ENCODE results near the gene EP400. TPM values are rescaled to one million over a fixed set of nuclear protein-coding genes. Genes with fewer than 3 reads are reported as not detected.
A peak's percentile ranks its signal among the peaks of the same experiment; 100 is the strongest.

EP400 gene
- total and polyA plus RNA-seq, 2 of the 8 experiments (the other 6 are each of a cell fraction or from before 2014, with no cell fraction given) = 13.1 to 69.7 TPM

DNA sequence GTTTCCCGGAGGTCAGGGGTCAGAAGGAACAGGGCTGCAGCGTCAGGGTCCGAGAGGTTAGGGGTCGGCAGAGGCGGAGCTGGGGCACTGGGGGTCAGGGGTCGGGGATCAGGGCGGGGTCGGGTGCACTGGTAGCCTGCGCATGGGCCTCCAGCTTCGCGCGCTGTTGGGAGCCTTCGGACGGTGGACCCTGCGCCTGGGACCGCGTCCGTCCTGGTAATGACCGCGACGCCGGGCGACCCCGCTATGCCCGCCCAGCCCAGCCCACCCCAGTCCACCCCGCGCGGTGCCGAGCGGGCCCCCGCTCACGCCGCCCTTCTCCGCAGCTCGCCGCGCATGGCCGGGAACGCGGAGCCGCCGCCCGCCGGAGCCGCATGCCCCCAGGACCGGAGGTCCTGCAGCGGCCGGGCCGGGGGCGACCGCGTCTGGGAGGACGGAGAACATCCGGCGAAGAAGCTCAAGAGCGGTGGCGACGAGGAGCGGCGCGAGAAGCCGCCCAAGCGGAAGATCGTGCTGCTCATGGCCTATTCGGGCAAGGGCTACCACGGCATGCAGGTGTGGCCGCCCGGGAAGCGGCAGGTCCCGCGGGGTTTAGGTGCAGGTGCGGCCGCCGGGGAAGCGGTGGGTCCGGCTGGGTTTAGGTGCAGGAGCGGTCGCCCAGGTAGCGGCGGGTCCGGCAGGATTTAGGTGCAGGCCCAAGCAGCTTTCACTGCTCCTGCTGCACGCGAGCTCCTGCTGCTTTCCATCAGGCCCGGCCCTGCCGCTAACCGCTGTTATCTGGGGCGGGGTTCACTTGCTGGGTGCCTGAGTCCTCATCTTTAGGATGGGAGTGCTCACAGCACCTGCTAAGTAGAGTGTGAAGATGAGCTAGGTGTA is 19.9 kb upstream of the EP400 start (continued):
- TF ChIP-seq POLR2AphosphoS5 (IDR thresholded peaks at IDR 0.05; ENCODE audit: low read depth, low read length) (no peak), CTBP2 (IDR thresholded peaks at IDR 0.05; ENCODE audit: borderline replicate concordance, insufficient read depth, insufficient read length, low read length) (no peak), NRF1 (IDR thresholded peaks at IDR 0.05; ENCODE audit: low read depth, low read length) (no peak), PHF8 (conservative IDR thresholded peaks at IDR 0.05; ENCODE audit: low read depth, low read length) (peak; percentile 31; the same call in 1 of the 2 replicates), EZH2 (IDR thresholded peaks at IDR 0.05; ENCODE audit: low read depth, low read length, severe bottlenecking) (no peak), RBBP5 (IDR thresholded peaks at IDR 0.05; ENCODE audit: borderline replicate concordance, low read depth, low read length) (peak; percentile 32; the same call in 1 of the 2 replicates), BACH1 (IDR thresholded peaks at IDR 0.05; ENCODE audit: low read length) (no peak), EGR1 (IDR thresholded peaks at IDR 0.05; ENCODE audit: borderline replicate concordance, low read depth, low read length) (no peak), TCF12 (IDR thresholded peaks at IDR 0.05; ENCODE audit: low read depth, low read length) (no peak), POLR2A (IDR thresholded peaks at IDR 0.05; ENCODE audit: control extremely low read depth in 1 of 2, low read depth in 2 of 2, low read length in 2 of 2) (peak in 1 of 2 experiments; percentile 13; a peak in 1 of 3 replicates), KDM1A (IDR thresholded peaks at IDR 0.05; ENCODE audit: borderline replicate concordance, low read length) (no peak)
- TF ChIP-seq, protein P1, sequence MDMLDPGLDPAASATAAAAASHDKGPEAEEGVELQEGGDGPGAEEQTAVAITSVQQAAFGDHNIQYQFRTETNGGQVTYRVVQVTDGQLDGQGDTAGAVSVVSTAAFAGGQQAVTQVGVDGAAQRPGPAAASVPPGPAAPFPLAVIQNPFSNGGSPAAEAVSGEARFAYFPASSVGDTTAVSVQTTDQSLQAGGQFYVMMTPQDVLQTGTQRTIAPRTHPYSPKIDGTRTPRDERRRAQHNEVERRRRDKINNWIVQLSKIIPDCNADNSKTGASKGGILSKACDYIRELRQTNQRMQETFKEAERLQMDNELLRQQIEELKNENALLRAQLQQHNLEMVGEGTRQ (IDR thresholded peaks at IDR 0.05; ENCODE audit: low read length) = no peak

Data from H1 (cell line).